ENCODE data around the gene ULK4. TPM values are rescaled to one million over a fixed set of nuclear protein-coding genes. Genes with fewer than 3 reads are reported as not detected.

Gene ULK4
- total RNA-seq, 1 experiment from 2014 or later: 6.3 TPM

DNA sequence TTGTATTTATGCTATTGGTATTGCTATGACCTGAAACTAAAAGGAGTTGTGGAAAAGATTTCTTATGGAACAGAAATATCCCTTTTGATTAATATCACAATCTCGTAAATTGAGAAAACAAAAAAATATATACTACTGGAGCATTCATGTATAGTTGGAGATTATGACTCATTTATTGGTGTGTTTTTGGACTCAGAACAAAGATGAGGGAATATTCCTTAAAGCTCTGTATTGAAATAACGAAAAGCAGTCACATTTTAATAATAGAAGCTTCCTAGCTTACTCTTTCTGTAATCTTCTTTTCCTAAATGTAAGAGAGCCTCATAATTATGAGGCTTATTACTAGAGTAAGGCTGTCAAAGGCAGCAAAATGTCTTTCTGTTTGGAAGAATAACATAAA is 748.3 kb downstream of the ULK4 start:
- ChIA-PET CTCF (no interaction called here), RAD21 (ENCODE audit: low non-redundant PET in 1 of 2, low total read pairs in 2 of 2, uncharacterized antibody in 2 of 2, unreplicated experiment in 2 of 2) (no interaction called here), POLR2A (interaction anchor here (2.6 to 3.5 kb wide), 2 partner anchors 11 to 14 kb away, joined by 6 to 13 read pairs; partner anchors contain the start of gene CTNNB1)
- no peaks in the 10 kb centered on the region for H3K9me3 ChIP-seq (ENCODE audit: control insufficient read depth in 1 of 2, insufficient read depth in 1 of 2, low read depth in 1 of 2, low read length in 2 of 2)
- no peak for DNase-seq (ENCODE audit: low read depth, low spot score)
- TF ChIP-seq TCF7L2 (IDR thresholded peaks at IDR 0.05; ENCODE audit: borderline replicate concordance, extremely low read depth, insufficient read depth, insufficient read length) (no peak), EZH2phosphoT487 (IDR thresholded peaks at IDR 0.05; ENCODE audit: borderline replicate concordance) (no peak), POLR2AphosphoS5 (IDR thresholded peaks at IDR 0.05; ENCODE audit: low read depth, low read length) (no peak), ZNF274 (IDR thresholded peaks at IDR 0.05; ENCODE audit: low read depth, low read length) (no peak), ELF1 (IDR thresholded peaks at IDR 0.05; ENCODE audit: borderline replicate concordance, low read depth) (no peak), CEBPB (IDR thresholded peaks at IDR 0.05; ENCODE audit: low read depth) (no peak)
- TF ChIP-seq, protein P1, sequence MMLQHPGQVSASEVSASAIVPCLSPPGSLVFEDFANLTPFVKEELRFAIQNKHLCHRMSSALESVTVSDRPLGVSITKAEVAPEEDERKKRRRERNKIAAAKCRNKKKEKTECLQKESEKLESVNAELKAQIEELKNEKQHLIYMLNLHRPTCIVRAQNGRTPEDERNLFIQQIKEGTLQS (IDR thresholded peaks at IDR 0.05): no peak
- no peak overlapping the region for H2AFZ ChIP-seq (ENCODE audit: low read depth, low read length, poor library complexity, severe bottlenecking)
- intact Hi-C loops (cut with micrococcal nuclease): no loop called here
- H3K4me2 ChIP-seq (ENCODE audit: low read length): no peak overlapping the region
- ATAC-seq: no peak
- peaks cover 100% of the 10 kb centered on the region for H3K79me2 ChIP-seq (ENCODE audit: insufficient read depth, low read length)
- peaks cover 60% of the 10 kb centered on the region for H4K20me1 ChIP-seq (ENCODE audit: insufficient read depth)
- BruUV-seq (replicated peaks): no TSS peak
- no peaks in the 10 kb centered on the region for H3K9me2 ChIP-seq (ENCODE audit: insufficient read depth)
- H3K27ac ChIP-seq (ENCODE audit: low read depth, low read length): no peak overlapping the region
- H3K4me1 ChIP-seq (ENCODE audit: control insufficient read depth in 1 of 2, insufficient read depth in 2 of 2, low read length in 2 of 2): no peaks in the 10 kb centered on the region
- H3K36me3 ChIP-seq (ENCODE audit: control insufficient read depth in 1 of 2, insufficient read depth in 2 of 2, low read length in 2 of 2): no peaks in the 10 kb centered on the region
- H3K4me3 ChIP-seq (replicated peaks in 1 of 2; ENCODE audit: low read depth in 1 of 2, low read length in 2 of 2): no peak overlapping the region
- H3K9ac ChIP-seq (ENCODE audit: low read length): no peak overlapping the region
- no peaks in the 10 kb centered on the region for H3K27me3 ChIP-seq (ENCODE audit: insufficient read depth, low read length)

GRCh38 chr3:41212088-41212487 is 749.8 kb downstream of the ULK4 start:
- Histone ChIP-seq H3K4me3 (replicated peaks in 1 of 2; ENCODE audit: low read depth in 1 of 2, low read length in 2 of 2) (no peak overlapping the region), H4K20me1 (ENCODE audit: insufficient read depth) (peaks cover 65% of the 10 kb centered on the region), H3K79me2 (ENCODE audit: insufficient read depth, low read length) (peaks cover 100% of the 10 kb centered on the region), H3K4me1 (ENCODE audit: control insufficient read depth in 1 of 2, insufficient read depth in 2 of 2, low read length in 2 of 2) (no peaks in the 10 kb centered on the region), H3K9me2 (ENCODE audit: insufficient read depth) (no peaks in the 10 kb centered on the region), H3K9ac (ENCODE audit: low read length) (no peak overlapping the region), H3K27ac (ENCODE audit: low read depth, low read length) (no peak overlapping the region), H3K36me3 (ENCODE audit: control insufficient read depth in 1 of 2, insufficient read depth in 2 of 2, low read length in 2 of 2) (no peaks in the 10 kb centered on the region), H3K9me3 (ENCODE audit: control insufficient read depth in 1 of 2, insufficient read depth in 1 of 2, low read depth in 1 of 2, low read length in 2 of 2) (no peaks in the 10 kb centered on the region), H3K27me3 (ENCODE audit: insufficient read depth, low read length) (no peaks in the 10 kb centered on the region), H2AFZ (ENCODE audit: low read depth, low read length, poor library complexity, severe bottlenecking) (no peak overlapping the region), H3K4me2 (ENCODE audit: low read length) (no peak overlapping the region)
- CTCF ChIA-PET: no interaction called here
- POLR2A ChIA-PET: no interaction called here
- no TSS peak for BruUV-seq (replicated peaks)
- intact Hi-C loops (cut with micrococcal nuclease): no loop called here
- ATAC-seq (no peak), DNase-seq (ENCODE audit: low read depth, low spot score) (no peak)
- RAD21 ChIA-PET (ENCODE audit: low non-redundant PET in 1 of 2, low total read pairs in 2 of 2, uncharacterized antibody in 2 of 2, unreplicated experiment in 2 of 2): no interaction called here
- no peak for TF ChIP-seq POLR2A (IDR thresholded peaks at IDR 0.05; ENCODE audit: borderline replicate concordance, extremely low read depth, insufficient read depth, insufficient read length)
- TF ChIP-seq ELF1 (IDR thresholded peaks at IDR 0.05; ENCODE audit: borderline replicate concordance, low read depth): no peak
- TF ChIP-seq ZFX (IDR thresholded peaks at IDR 0.05): no peak
- no peak for TF ChIP-seq EZH2phosphoT487 (IDR thresholded peaks at IDR 0.05; ENCODE audit: borderline replicate concordance)
- TF ChIP-seq, protein P2, sequence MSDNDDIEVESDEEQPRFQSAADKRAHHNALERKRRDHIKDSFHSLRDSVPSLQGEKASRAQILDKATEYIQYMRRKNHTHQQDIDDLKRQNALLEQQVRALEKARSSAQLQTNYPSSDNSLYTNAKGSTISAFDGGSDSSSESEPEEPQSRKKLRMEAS (IDR thresholded peaks at IDR 0.05): no peak
- no peak for TF ChIP-seq CEBPB (IDR thresholded peaks at IDR 0.05; ENCODE audit: low read depth)
- TF ChIP-seq TCF7L2 (IDR thresholded peaks at IDR 0.05; ENCODE audit: borderline replicate concordance, extremely low read depth, insufficient read depth, insufficient read length): no peak
- TF ChIP-seq POLR2AphosphoS5 (IDR thresholded peaks at IDR 0.05; ENCODE audit: low read depth, low read length): no peak
- TF ChIP-seq, protein P1 (IDR thresholded peaks at IDR 0.05): no peak
- TF ChIP-seq SIN3A (IDR thresholded peaks at IDR 0.05; ENCODE audit: low read depth): no peak
- TF ChIP-seq, protein P3, sequence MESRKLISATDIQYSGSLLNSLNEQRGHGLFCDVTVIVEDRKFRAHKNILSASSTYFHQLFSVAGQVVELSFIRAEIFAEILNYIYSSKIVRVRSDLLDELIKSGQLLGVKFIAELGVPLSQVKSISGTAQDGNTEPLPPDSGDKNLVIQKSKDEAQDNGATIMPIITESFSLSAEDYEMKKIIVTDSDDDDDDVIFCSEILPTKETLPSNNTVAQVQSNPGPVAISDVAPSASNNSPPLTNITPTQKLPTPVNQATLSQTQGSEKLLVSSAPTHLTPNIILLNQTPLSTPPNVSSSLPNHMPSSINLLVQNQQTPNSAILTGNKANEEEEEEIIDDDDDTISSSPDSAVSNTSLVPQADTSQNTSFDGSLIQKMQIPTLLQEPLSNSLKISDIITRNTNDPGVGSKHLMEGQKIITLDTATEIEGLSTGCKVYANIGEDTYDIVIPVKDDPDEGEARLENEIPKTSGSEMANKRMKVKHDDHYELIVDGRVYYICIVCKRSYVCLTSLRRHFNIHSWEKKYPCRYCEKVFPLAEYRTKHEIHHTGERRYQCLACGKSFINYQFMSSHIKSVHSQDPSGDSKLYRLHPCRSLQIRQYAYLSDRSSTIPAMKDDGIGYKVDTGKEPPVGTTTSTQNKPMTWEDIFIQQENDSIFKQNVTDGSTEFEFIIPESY (IDR thresholded peaks at IDR 0.05; ENCODE audit: extremely low read depth, insufficient replicate concordance, low read length): no peak
- TF ChIP-seq SRF (IDR thresholded peaks at IDR 0.05; ENCODE audit: low read depth): no peak
- no peak for TF ChIP-seq EZH2 (IDR thresholded peaks at IDR 0.05)
- TF ChIP-seq ZNF274 (IDR thresholded peaks at IDR 0.05; ENCODE audit: low read depth, low read length): no peak
- TF ChIP-seq, protein P4, sequence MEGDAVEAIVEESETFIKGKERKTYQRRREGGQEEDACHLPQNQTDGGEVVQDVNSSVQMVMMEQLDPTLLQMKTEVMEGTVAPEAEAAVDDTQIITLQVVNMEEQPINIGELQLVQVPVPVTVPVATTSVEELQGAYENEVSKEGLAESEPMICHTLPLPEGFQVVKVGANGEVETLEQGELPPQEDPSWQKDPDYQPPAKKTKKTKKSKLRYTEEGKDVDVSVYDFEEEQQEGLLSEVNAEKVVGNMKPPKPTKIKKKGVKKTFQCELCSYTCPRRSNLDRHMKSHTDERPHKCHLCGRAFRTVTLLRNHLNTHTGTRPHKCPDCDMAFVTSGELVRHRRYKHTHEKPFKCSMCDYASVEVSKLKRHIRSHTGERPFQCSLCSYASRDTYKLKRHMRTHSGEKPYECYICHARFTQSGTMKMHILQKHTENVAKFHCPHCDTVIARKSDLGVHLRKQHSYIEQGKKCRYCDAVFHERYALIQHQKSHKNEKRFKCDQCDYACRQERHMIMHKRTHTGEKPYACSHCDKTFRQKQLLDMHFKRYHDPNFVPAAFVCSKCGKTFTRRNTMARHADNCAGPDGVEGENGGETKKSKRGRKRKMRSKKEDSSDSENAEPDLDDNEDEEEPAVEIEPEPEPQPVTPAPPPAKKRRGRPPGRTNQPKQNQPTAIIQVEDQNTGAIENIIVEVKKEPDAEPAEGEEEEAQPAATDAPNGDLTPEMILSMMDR (IDR thresholded peaks at IDR 0.05 in 2 of 3, conservative IDR thresholded peaks at IDR 0.05 in 1 of 3; ENCODE audit: borderline replicate concordance in 1 of 3, insufficient read depth in 1 of 3, low read depth in 2 of 3, low read length in 2 of 3): no peak
